Putamen (tissue), 1 donor: ENCODE data around the gene MNAT1.

ENCODE experiments used
- DNase-seq: peaks from one replicate; pipeline ENCODE4 v3.0.0-alpha.2; 2016; ENCODE audit warnings: low spot score

Gene MNAT1

GRCh38 chr14:60968099-60968498 is 233.5 kb downstream of the MNAT1 start:
- no peak for DNase-seq

- no peak for DNase-seq
These were observed 234.1 kb downstream of the MNAT1 start for GRCh38 chr14:60968671-60969070.

GRCh38 chr14:60970146-60970545 is 235.6 kb downstream of the MNAT1 start:
- no peak for DNase-seq

GRCh38 chr14:60971271-60971670 is 236.7 kb downstream of the MNAT1 start:
- DNase-seq = no peak

- no peak for DNase-seq
These were observed 237.7 kb downstream of the MNAT1 start for GRCh38 chr14:60972295-60972694.

- DNase-seq = no peak
These were observed 238.5 kb downstream of the MNAT1 start for GRCh38 chr14:60973070-60973469.

- no peak for DNase-seq
These were observed 239.6 kb downstream of the MNAT1 start for GRCh38 chr14:60974090-60974651.

- DNase-seq = no peak
These were observed 241.0 kb downstream of the MNAT1 start for GRCh38 chr14:60975551-60975950.

GRCh38 chr14:60977847-60978246 is 243.3 kb downstream of the MNAT1 start:
- DNase-seq = no peak

- peak; percentile 93 for DNase-seq
These were observed 246.5 kb downstream of the MNAT1 start, which contains the start of the genes SLC38A6 and TRMT5 for GRCh38 chr14:60980811-60981632. Gene SLC38A6 (plus strand): TSS chr14:60981245. CDS start chr14:60981278, 33 bp downstream. Gene TRMT5 (minus strand): TSS chr14:60981079. CDS start chr14:60980973, 106 bp downstream.

- peak; percentile 37 for DNase-seq
These were observed 247.3 kb downstream of the MNAT1 start for GRCh38 chr14:60981633-60982455.

- no peak for DNase-seq
These were observed 249.6 kb downstream of the MNAT1 start for GRCh38 chr14:60984196-60984595.

- no peak for DNase-seq
These were observed 251.9 kb downstream of the MNAT1 start for GRCh38 chr14:60986500-60986899.

- DNase-seq = no peak
These were observed 255.0 kb downstream of the MNAT1 start for GRCh38 chr14:60989599-60989998.

- no peak for DNase-seq
These were observed 264.1 kb downstream of the MNAT1 start for GRCh38 chr14:60998617-60999016.

- no peak for DNase-seq
These were observed 265.0 kb downstream of the MNAT1 start for GRCh38 chr14:60999536-60999935.

GRCh38 chr14:61003571-61003970 is 269.0 kb downstream of the MNAT1 start:
- DNase-seq = no peak

- no peak for DNase-seq
These were observed 285.0 kb downstream of the MNAT1 start for GRCh38 chr14:61019537-61019936.
